Peyer's patch (tissue), 4 donors: ENCODE data around the gene ETS2. TPM values are rescaled to one million over a fixed set of nuclear protein-coding genes. Genes with fewer than 3 reads are reported as not detected.

Source experiments
- DNase-seq, 3 donors: peaks; one replicate each; pipeline ENCODE4 v3.0.0-alpha.2; 2017 to 2019
- H3K27ac ChIP-seq, 4 donors: fragments of 200-600 bp; sonication (generic); one replicate each; pipeline ENCODE4 v1.5.1; 2016 to 2019
- H3K27me3 ChIP-seq, 2 donors: fragments of 200-600 bp; sonication (generic); one replicate each; pipeline ENCODE4 v1.5.1; 2019
- H3K36me3 ChIP-seq, 3 donors: fragments of 200-600 bp; sonication (generic); one replicate each; pipeline ENCODE4 v1.5.1; 2016 to 2019
- H3K4me1 ChIP-seq, 4 donors: fragments of 200-600 bp; sonication (generic); one replicate each; pipeline ENCODE4 v1.5.1; 2016 to 2019
- H3K4me3 ChIP-seq, 4 donors: fragments of 200-600 bp; sonication (generic); 1 replicate in 3 of 4; 2 replicates in 1 of 4; pipeline ENCODE4 v1.5.1; 2016 to 2019; ENCODE audit warnings: mild to moderate bottlenecking in 1 of 4
- H3K9me3 ChIP-seq, 4 donors: fragments of 200-600 bp; sonication (generic); one replicate each; pipeline ENCODE4 v1.5.1; 2016 to 2019; ENCODE audit warnings: mild to moderate bottlenecking in 1 of 4
- POLR2A ChIP-seq, 2 donors: fragments of 450-650 bp; IDR thresholded peaks; one replicate each; pipeline ENCODE4 v1.5.1; 2017; ENCODE audit warnings: antibody characterized with exemption in 2 of 2, mild to moderate bottlenecking in 2 of 2, moderate library complexity in 2 of 2
- total RNA-seq, 4 donors: library from RNA; depleted of rRNA; stranded (reverse); fragments of >200 nt; gene quantifications; one replicate each; pipeline ENCODE4 v1.1.0, GENCODE V29; 2016
- TF ChIP-seq, protein P1 (sequence below), 6 experiments: fragments of 450-650 bp in 4 of 6; fragments of 200-600 bp in 2 of 6; sonication (generic) in 1 of 6; IDR thresholded peaks; one replicate each; pipeline ENCODE4 v1.5.1; 2017 to 2019; ENCODE audit warnings: antibody characterized with exemption in 6 of 6, mild to moderate bottlenecking in 3 of 6, moderate library complexity in 1 of 6

The ETS2 gene
- total RNA-seq, 4 donors from 2014 or later: 127 to 186 (median 147) TPM

DNA sequence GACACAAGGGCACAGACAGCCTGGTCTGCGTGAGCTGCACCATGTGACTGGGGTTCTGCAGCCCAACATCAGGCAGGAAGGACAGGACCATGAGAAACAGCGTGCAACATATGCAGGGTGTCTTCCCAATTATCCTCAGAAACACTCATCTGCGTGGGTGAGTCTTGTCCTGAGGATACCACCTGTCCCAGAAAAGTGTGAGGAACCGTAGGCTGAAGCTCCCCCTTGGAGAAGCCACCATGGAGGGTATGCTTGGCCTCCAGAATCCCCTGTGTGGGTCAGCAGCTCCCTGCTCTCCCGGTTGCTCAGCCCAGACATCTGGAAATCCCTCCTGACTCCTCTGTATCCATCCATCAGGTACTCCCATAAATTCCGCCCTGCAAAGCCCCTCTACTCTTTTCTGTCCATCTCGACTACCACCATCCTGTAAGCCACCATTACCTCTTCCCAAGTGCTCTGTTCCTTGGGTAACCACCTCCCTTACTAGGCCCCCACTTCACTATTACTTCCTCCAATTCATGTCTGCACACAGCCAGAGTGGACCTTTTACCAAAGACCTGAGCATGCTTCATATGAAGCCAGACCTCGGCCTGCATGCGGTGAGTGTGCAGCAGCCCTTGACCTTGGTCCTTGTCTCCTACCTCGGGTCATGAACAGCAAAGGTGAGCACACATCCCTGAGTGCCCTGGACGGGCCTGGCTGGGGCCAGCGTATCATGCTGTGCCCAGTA is 33.0 kb downstream of the ETS2 start:
- no peaks in the 10 kb centered on the region for H3K4me1 ChIP-seq
- no peaks in the 10 kb centered on the region for H3K36me3 ChIP-seq
- H3K27me3 ChIP-seq: no peaks in the 10 kb centered on the region
- DNase-seq: no peak
- TF ChIP-seq, protein P1, sequence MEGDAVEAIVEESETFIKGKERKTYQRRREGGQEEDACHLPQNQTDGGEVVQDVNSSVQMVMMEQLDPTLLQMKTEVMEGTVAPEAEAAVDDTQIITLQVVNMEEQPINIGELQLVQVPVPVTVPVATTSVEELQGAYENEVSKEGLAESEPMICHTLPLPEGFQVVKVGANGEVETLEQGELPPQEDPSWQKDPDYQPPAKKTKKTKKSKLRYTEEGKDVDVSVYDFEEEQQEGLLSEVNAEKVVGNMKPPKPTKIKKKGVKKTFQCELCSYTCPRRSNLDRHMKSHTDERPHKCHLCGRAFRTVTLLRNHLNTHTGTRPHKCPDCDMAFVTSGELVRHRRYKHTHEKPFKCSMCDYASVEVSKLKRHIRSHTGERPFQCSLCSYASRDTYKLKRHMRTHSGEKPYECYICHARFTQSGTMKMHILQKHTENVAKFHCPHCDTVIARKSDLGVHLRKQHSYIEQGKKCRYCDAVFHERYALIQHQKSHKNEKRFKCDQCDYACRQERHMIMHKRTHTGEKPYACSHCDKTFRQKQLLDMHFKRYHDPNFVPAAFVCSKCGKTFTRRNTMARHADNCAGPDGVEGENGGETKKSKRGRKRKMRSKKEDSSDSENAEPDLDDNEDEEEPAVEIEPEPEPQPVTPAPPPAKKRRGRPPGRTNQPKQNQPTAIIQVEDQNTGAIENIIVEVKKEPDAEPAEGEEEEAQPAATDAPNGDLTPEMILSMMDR (IDR thresholded peaks at IDR 0.05): no peak
- no peak for TF ChIP-seq POLR2A (IDR thresholded peaks at IDR 0.05)
- H3K9me3 ChIP-seq: no peaks in the 10 kb centered on the region
- no peak overlapping the region for H3K4me3 ChIP-seq
- peak overlapping the region in 1 of 4 donors; percentile 13 for H3K27ac ChIP-seq

DNA sequence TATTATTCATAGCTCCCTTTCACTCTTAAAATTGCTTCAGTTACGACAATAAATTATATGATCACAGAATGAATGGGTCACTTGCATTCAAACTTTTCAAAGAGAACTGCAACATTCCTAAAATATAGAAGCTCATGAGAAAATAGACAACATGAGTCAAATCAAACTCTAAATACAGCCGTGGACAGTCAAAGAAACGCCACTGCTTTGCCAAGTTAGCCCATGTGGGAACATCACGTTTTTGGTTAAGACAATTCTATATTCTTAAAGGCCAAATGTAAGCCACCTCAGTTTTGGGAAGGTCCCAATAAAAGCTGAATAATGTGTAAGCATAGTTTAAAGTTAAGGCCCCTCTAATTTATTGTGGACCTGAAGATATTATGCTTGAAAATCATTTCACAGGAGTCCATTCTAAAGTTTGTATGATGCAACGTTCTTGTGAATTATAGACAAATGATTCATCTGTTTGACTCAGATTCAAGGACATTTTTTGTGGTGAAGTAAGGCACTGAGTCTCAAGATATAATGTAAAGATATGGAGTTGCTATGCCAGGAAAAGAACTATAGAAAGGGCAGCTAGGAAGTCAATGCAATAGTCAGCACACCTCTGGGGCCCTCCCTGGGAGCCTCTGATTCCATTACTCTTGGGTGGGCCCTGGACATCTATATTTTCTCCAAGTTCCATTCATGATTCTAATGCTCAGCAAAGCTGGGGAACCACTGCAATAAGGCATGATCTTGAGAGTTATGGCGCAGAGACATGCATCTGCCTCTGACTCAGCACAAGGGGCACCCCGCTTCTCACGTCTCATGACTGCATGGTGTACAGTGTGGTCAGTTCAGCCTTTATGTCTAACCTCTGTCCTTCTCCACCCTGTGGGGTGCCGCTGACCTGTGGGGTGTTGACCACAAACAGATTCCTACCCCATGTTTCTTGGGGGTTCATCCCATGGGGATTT is 33.9 kb downstream of the ETS2 start:
- H3K4me1 ChIP-seq: no peaks in the 10 kb centered on the region
- no peaks in the 10 kb centered on the region for H3K36me3 ChIP-seq
- H3K27ac ChIP-seq: peak overlapping the region in 2 of 4 donors; percentile 16 to 50
- H3K27me3 ChIP-seq: no peaks in the 10 kb centered on the region
- TF ChIP-seq, protein P1 (IDR thresholded peaks at IDR 0.05): no peak
- TF ChIP-seq POLR2A (IDR thresholded peaks at IDR 0.05): no peak
- no peaks in the 10 kb centered on the region for H3K9me3 ChIP-seq
- H3K4me3 ChIP-seq: no peak overlapping the region
- no peak for DNase-seq

DNA sequence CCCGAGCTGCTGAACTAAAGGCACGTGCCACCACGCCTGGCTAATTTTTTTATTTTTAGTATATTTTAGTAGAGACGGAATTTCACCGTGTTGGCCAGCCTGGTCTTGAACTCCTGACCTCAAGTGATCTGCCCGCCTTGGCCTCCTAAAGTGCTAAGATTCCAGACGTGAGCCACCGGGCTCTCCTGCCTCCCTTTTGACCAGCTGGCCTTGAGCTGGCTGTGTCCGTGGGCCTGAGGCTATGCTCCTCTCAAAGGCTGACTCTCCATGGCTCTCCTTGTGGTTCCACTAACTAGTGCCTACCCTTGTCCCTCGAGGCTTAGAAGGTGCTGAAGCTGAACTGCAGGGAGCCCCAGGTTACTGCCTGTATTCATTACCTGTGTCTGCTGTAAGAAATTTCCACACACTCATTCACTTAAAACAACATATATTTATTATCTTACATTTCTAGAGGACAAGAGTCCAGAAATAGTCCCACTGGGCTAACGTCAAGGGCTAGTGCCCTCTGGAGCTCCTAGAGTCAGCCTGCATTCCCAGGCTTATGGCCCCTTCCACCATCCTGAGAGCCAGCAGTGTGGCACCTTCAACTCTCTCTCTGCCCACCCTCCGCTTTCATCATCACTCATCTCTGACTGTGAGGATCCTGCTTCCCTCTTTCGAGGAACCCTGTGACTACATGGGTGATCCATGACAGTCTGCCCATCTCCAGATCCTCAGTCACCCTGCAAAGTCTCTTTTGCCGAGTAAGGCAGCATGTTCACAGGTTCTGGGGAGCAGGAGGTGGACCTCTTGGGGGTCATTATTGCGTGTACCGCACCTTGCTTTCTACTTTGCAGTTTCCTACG is 34.9 kb downstream of the ETS2 start:
- H3K9me3 ChIP-seq: no peaks in the 10 kb centered on the region
- no peaks in the 10 kb centered on the region for H3K4me1 ChIP-seq
- TF ChIP-seq, protein P1 (IDR thresholded peaks at IDR 0.05): no peak
- no peak for TF ChIP-seq POLR2A (IDR thresholded peaks at IDR 0.05)
- H3K27me3 ChIP-seq: no peaks in the 10 kb centered on the region
- H3K36me3 ChIP-seq: no peaks in the 10 kb centered on the region
- no peak overlapping the region for H3K27ac ChIP-seq
- DNase-seq: no peak
- H3K4me3 ChIP-seq: no peak overlapping the region

DNA sequence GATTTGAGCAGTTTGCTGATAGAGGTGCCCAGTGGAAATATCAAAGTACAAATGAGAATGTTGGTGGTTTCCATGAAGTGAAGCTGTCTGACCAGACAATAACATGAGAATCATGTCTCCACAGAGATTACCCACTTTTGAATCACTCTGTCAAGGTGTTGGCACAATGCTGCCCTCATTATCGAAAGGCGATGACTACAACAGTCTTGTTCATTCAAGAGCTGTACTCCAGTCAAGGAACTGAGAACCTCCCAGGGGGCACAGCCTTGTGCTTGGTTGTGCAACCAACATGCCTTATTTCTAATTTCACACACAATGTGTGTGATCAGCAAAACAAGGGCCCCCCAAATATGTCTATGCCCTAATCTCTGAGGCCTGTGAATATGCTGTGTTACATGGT is 35.7 kb downstream of the ETS2 start:
- H3K27me3 ChIP-seq: no peaks in the 10 kb centered on the region
- H3K9me3 ChIP-seq: no peaks in the 10 kb centered on the region
- no peak for TF ChIP-seq POLR2A (IDR thresholded peaks at IDR 0.05)
- TF ChIP-seq, protein P1 (IDR thresholded peaks at IDR 0.05): no peak
- H3K27ac ChIP-seq: no peak overlapping the region
- H3K4me3 ChIP-seq: no peak overlapping the region
- H3K4me1 ChIP-seq: no peaks in the 10 kb centered on the region
- H3K36me3 ChIP-seq: no peaks in the 10 kb centered on the region
- DNase-seq: no peak

DNA sequence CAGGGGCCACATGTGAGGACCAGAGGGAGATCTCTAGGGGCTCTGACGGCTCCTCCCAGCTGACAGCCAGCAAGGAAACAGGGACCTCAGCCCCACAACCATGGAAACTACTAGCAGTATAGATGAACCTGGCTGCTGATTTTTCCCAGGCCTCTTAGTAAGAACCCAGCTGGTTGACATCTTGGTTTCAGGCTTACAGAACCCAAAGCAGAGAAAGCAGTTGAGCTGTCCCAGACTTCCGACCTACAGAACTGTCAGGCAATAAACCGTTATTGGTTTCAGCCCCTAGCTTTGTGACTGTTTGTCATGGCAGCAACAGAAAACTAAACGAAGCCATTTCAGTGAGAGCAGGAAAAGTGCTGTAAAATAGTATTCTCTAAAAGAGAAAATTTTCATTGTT is 36.4 kb downstream of the ETS2 start:
- Histone ChIP-seq H3K27me3 (no peaks in the 10 kb centered on the region), H3K27ac (no peak overlapping the region), H3K4me3 (no peak overlapping the region), H3K36me3 (no peaks in the 10 kb centered on the region), H3K4me1 (no peaks in the 10 kb centered on the region), H3K9me3 (no peaks in the 10 kb centered on the region)
- no peak for TF ChIP-seq POLR2A (IDR thresholded peaks at IDR 0.05)
- TF ChIP-seq, protein P1 (IDR thresholded peaks at IDR 0.05): no peak
- no peak for DNase-seq
